GM19099 (cell line): ENCODE data around the gene MKNK1.
A peak's percentile ranks its signal among the peaks of the same experiment; 100 is the strongest.

Experiments used
- POLR2A ChIP-seq: IDR thresholded peaks from 3 replicates; pipeline ENCODE4 v1.6.1; 2011; ENCODE audit warnings: low read depth; ENCODE audit not compliant: insufficient read length; ENCODE audit errors: extremely low read depth

MKNK1 gene

GRCh38 chr1:46603858-46604549 lies at the start of gene MKNK1:
MKNK1 (minus strand) TSS chr1:46604268; CDS start chr1:46583327, 20,941 bp downstream.
- TF ChIP-seq POLR2A: peak; percentile 93

- no peak for TF ChIP-seq POLR2A
Measured at GRCh38 chr1:46653405-46653958, 49.4 kb upstream of the MKNK1 start.

GRCh38 chr1:46652321-46653100 lies 48.4 kb upstream of the MKNK1 start:
- no peak for TF ChIP-seq POLR2A

GRCh38 chr1:46650491-46650890 lies 46.4 kb upstream of the MKNK1 start:
- TF ChIP-seq POLR2A: no peak

GRCh38 chr1:46649764-46650163 lies 45.7 kb upstream of the MKNK1 start:
- TF ChIP-seq POLR2A: no peak

- TF ChIP-seq POLR2A: no peak
Measured at GRCh38 chr1:46647611-46648010, 43.5 kb upstream of the MKNK1 start.

GRCh38 chr1:46646844-46647243 lies 42.8 kb upstream of the MKNK1 start:
- TF ChIP-seq POLR2A: no peak

- TF ChIP-seq POLR2A: no peak
Measured at GRCh38 chr1:46646331-46646730, 42.3 kb upstream of the MKNK1 start.

- TF ChIP-seq POLR2A: no peak
Measured at GRCh38 chr1:46645815-46646214, 41.7 kb upstream of the MKNK1 start.

- TF ChIP-seq POLR2A: no peak
Measured at GRCh38 chr1:46643368-46643775, 39.3 kb upstream of the MKNK1 start.

- no peak for TF ChIP-seq POLR2A
Measured at GRCh38 chr1:46642115-46642680, 38.1 kb upstream of the MKNK1 start.

- TF ChIP-seq POLR2A: no peak
Measured at GRCh38 chr1:46639547-46639946, 35.5 kb upstream of the MKNK1 start.

GRCh38 chr1:46638921-46639320 lies 34.9 kb upstream of the MKNK1 start:
- TF ChIP-seq POLR2A: no peak

- no peak for TF ChIP-seq POLR2A
Measured at GRCh38 chr1:46637444-46638083, 33.5 kb upstream of the MKNK1 start.

- TF ChIP-seq POLR2A: no peak
Measured at GRCh38 chr1:46635205-46635604, 31.1 kb upstream of the MKNK1 start.
